Adrenal gland (tissue), 5 donors: ENCODE data around the gene C15orf61.

Experiments used
- CTCF ChIP-seq, 6 experiments: fragments of 450-650 bp in 4 of 6; fragments of 200-600 bp in 2 of 6; sonication (generic) in 1 of 6; IDR thresholded peaks; 1 replicate in 5 of 6; 2 replicates in 1 of 6; pipeline versions ENCODE4 v1.5.1 to v1.8.0; 2016 to 2021; ENCODE audit warnings: antibody characterized with exemption in 6 of 6, mild to moderate bottlenecking in 2 of 6, moderate library complexity in 1 of 6
- POLR2A ChIP-seq, 2 donors: fragments of 450-650 bp; IDR thresholded peaks; one replicate each; pipeline ENCODE4 v1.6.1; 2017; ENCODE audit warnings: antibody characterized with exemption in 2 of 2, mild to moderate bottlenecking in 2 of 2, moderate library complexity in 1 of 2
- donor health status: DM: no; HTN: no; CAD: no.

- TF ChIP-seq CTCF (IDR thresholded peaks at IDR 0.05) = no peak
- peak in 1 of 2 donors; percentile 37 for TF ChIP-seq POLR2A (IDR thresholded peaks at IDR 0.05)
Observed at GRCh38 chr15:67543348-67543718, 22.4 kb downstream of the C15orf61 start.
